Mammary epithelial cell (primary cell): ENCODE results near the gene GUF1.

Experiments used
- EZH2 ChIP-seq: IDR thresholded peaks from 2 replicates; pipeline ENCODE4 v1.6.1; 2012; ENCODE audit warnings: low read length, inconsistent platforms, borderline replicate concordance
- TF ChIP-seq, protein P1 (sequence below), 2 donors: IDR thresholded peaks in 1 of 2; conservative IDR thresholded peaks in 1 of 2; 2 replicates each; pipeline ENCODE4 v1.5.1; 2011 to 2012; ENCODE audit warnings: inconsistent platforms in 2 of 2, low read length in 2 of 2, mild to moderate bottlenecking in 2 of 2, control low read depth in 1 of 2, low read depth in 1 of 2; ENCODE audit not compliant: insufficient read depth in 1 of 2; ENCODE audit errors: extremely low read depth in 1 of 2

- TF ChIP-seq, protein P1, sequence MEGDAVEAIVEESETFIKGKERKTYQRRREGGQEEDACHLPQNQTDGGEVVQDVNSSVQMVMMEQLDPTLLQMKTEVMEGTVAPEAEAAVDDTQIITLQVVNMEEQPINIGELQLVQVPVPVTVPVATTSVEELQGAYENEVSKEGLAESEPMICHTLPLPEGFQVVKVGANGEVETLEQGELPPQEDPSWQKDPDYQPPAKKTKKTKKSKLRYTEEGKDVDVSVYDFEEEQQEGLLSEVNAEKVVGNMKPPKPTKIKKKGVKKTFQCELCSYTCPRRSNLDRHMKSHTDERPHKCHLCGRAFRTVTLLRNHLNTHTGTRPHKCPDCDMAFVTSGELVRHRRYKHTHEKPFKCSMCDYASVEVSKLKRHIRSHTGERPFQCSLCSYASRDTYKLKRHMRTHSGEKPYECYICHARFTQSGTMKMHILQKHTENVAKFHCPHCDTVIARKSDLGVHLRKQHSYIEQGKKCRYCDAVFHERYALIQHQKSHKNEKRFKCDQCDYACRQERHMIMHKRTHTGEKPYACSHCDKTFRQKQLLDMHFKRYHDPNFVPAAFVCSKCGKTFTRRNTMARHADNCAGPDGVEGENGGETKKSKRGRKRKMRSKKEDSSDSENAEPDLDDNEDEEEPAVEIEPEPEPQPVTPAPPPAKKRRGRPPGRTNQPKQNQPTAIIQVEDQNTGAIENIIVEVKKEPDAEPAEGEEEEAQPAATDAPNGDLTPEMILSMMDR (conservative IDR thresholded peaks at IDR 0.05 in 1 of 2, IDR thresholded peaks at IDR 0.05 in 1 of 2; ENCODE audit: extremely low read depth in 1 of 2, insufficient read depth in 1 of 2, low read depth in 1 of 2, low read length in 2 of 2), result no peak
- TF ChIP-seq EZH2, result no peak
Measured at GRCh38 chr4:44720371-44720770, 42.2 kb downstream of the GUF1 start.
